Muscle of leg (tissue), 11 donors: ENCODE measurements around the gene MLYCD. TPM values are rescaled to one million over a fixed set of nuclear protein-coding genes. Genes with fewer than 3 reads are reported as not detected.

Source experiments
- DNase-seq: peaks from one replicate; pipeline ENCODE4 v3.0.0; 2013
- H3K27ac ChIP-seq: one replicate; pipeline ENCODE4 v1.5.1; 2013; ENCODE audit warnings: mild to moderate bottlenecking, low read length, control low read depth
- H3K27me3 ChIP-seq: one replicate; pipeline ENCODE4 v1.6.1; 2013; ENCODE audit warnings: low read length; ENCODE audit not compliant: control insufficient read depth, insufficient read depth
- H3K36me3 ChIP-seq: one replicate; pipeline ENCODE4 v1.6.1; 2013; ENCODE audit warnings: low read length; ENCODE audit not compliant: control insufficient read depth, insufficient read depth
- H3K4me1 ChIP-seq: one replicate; pipeline ENCODE4 v1.6.1; 2013; ENCODE audit warnings: low read length; ENCODE audit not compliant: control insufficient read depth, insufficient read depth
- H3K4me3 ChIP-seq: one replicate; pipeline ENCODE4 v1.5.1; 2013; ENCODE audit warnings: low read length, control low read depth
- H3K9me3 ChIP-seq: replicated peaks from 2 replicates; pipeline ENCODE4 v1.6.1; 2013; ENCODE audit warnings: low read depth, low read length; ENCODE audit not compliant: control insufficient read depth
- WGBS: methylation state at CpG from one replicate; pipeline ENCODE4 v1.1.5; 2013; ENCODE audit warnings: missing lambda C conversion rate; ENCODE audit not compliant: insufficient coverage; 5-methylcytosine and 5-hydroxymethylcytosine counted together
- polyA plus RNA-seq, 8 donors: library from polyadenylated mRNA; unstranded; fragments of 120-200 nt; gene quantifications; one replicate each; pipeline versions ENCODE4 v1.2.1 to v1.2.3, GENCODE V29; 2013; ENCODE audit warnings: inconsistent platforms in 1 of 8, low replicate concordance in 1 of 8; ENCODE audit not compliant: insufficient read length in 8 of 8, insufficient read depth in 1 of 8
- total RNA-seq: library from RNA; stranded (reverse); fragments of 120-200 nt; gene quantifications from one replicate; pipeline ENCODE4 v1.2.4, GENCODE V29; 2013

The MLYCD gene
- total and polyA plus RNA-seq, 9 donors = 2.6 to 6.3 (median 3.8) TPM

GRCh38 chr16:83968306-83968851, 69.5 kb downstream of the MLYCD start:
- under 1% methylated on average over 69 of the region's 87 CpGs for WGBS
- H3K27me3 ChIP-seq = peaks cover 31% of the 10 kb centered on the region
- no peaks in the 10 kb centered on the region for H3K4me1 ChIP-seq
- H3K9me3 ChIP-seq = no peaks in the 10 kb centered on the region
- no peak for DNase-seq
- H3K4me3 ChIP-seq = no peak overlapping the region
- no peaks in the 10 kb centered on the region for H3K36me3 ChIP-seq
- no peak overlapping the region for H3K27ac ChIP-seq

GRCh38 chr16:83968891-83969649, 70.2 kb downstream of the MLYCD start:
- H3K4me1 ChIP-seq = no peaks in the 10 kb centered on the region
- H3K36me3 ChIP-seq = no peaks in the 10 kb centered on the region
- no peak for DNase-seq
- 2% methylated on average over 43 of the region's 45 CpGs for WGBS
- no peak overlapping the region for H3K27ac ChIP-seq
- H3K9me3 ChIP-seq = no peaks in the 10 kb centered on the region
- no peak overlapping the region for H3K4me3 ChIP-seq
- peaks cover 31% of the 10 kb centered on the region for H3K27me3 ChIP-seq

- DNase-seq = no peak
- no peak overlapping the region for H3K27ac ChIP-seq
- H3K9me3 ChIP-seq = no peaks in the 10 kb centered on the region
- H3K27me3 ChIP-seq = peaks cover 31% of the 10 kb centered on the region
- no peaks in the 10 kb centered on the region for H3K36me3 ChIP-seq
- WGBS = 33% methylated on average over 8 of the region's 18 CpGs
- H3K4me1 ChIP-seq = no peaks in the 10 kb centered on the region
- H3K4me3 ChIP-seq = no peak overlapping the region
Observed at GRCh38 chr16:83969771-83970429, 71.0 kb downstream of the MLYCD start.

GRCh38 chr16:83970430-83970815, 71.5 kb downstream of the MLYCD start:
- Histone ChIP-seq H3K27ac (no peak overlapping the region), H3K36me3 (no peaks in the 10 kb centered on the region), H3K9me3 (no peaks in the 10 kb centered on the region), H3K4me1 (no peaks in the 10 kb centered on the region), H3K27me3 (peaks cover 31% of the 10 kb centered on the region), H3K4me3 (no peak overlapping the region)
- DNase-seq = no peak
- 86% methylated on average over 1 of the region's 6 CpGs for WGBS

- no peaks in the 10 kb centered on the region for H3K4me1 ChIP-seq
- H3K9me3 ChIP-seq = no peaks in the 10 kb centered on the region
- no peak overlapping the region for H3K27ac ChIP-seq
- H3K36me3 ChIP-seq = no peaks in the 10 kb centered on the region
- H3K27me3 ChIP-seq = peaks cover 31% of the 10 kb centered on the region
- 56% methylated on average over 18 of the region's 27 CpGs for WGBS
- H3K4me3 ChIP-seq = no peak overlapping the region
- no peak for DNase-seq
Observed at GRCh38 chr16:83971165-83972130, 72.5 kb downstream of the MLYCD start.

GRCh38 chr16:83972256-83973008, 73.5 kb downstream of the MLYCD start:
- peaks cover 31% of the 10 kb centered on the region for H3K27me3 ChIP-seq
- no peaks in the 10 kb centered on the region for H3K9me3 ChIP-seq
- DNase-seq = no peak
- H3K36me3 ChIP-seq = no peaks in the 10 kb centered on the region
- 81% methylated on average over 13 of the region's 19 CpGs for WGBS
- H3K4me3 ChIP-seq = no peak overlapping the region
- H3K4me1 ChIP-seq = no peaks in the 10 kb centered on the region
- no peak overlapping the region for H3K27ac ChIP-seq

GRCh38 chr16:83973077-83973476, 74.2 kb downstream of the MLYCD start:
- no peak for DNase-seq
- peaks cover 28% of the 10 kb centered on the region for H3K27me3 ChIP-seq
- no peak overlapping the region for H3K4me3 ChIP-seq
- WGBS = 83% methylated on average over 10 of the region's 10 CpGs
- no peaks in the 10 kb centered on the region for H3K4me1 ChIP-seq
- H3K36me3 ChIP-seq = no peaks in the 10 kb centered on the region
- H3K9me3 ChIP-seq = peaks cover 1% of the 10 kb centered on the region
- H3K27ac ChIP-seq = no peak overlapping the region

GRCh38 chr16:83973581-83974385, 74.9 kb downstream of the MLYCD start:
- no peak overlapping the region for H3K4me3 ChIP-seq
- H3K27me3 ChIP-seq = peaks cover 28% of the 10 kb centered on the region
- no peak for DNase-seq
- no peaks in the 10 kb centered on the region for H3K36me3 ChIP-seq
- H3K4me1 ChIP-seq = no peaks in the 10 kb centered on the region
- peaks cover 8% of the 10 kb centered on the region for H3K9me3 ChIP-seq
- 73% methylated on average over 19 of the region's 22 CpGs for WGBS
- H3K27ac ChIP-seq = no peak overlapping the region

- no peak for DNase-seq
- WGBS = 27% methylated on average over 4 of the region's 7 CpGs
- Histone ChIP-seq H3K36me3 (no peaks in the 10 kb centered on the region), H3K4me1 (no peaks in the 10 kb centered on the region), H3K27me3 (peaks cover 21% of the 10 kb centered on the region), H3K27ac (no peak overlapping the region), H3K9me3 (peaks cover 12% of the 10 kb centered on the region), H3K4me3 (no peak overlapping the region)
Observed at GRCh38 chr16:83974475-83974874, 75.6 kb downstream of the MLYCD start.
